B cell (primary cell): ENCODE data around the gene NEGR1. TPM values are rescaled to one million over a fixed set of nuclear protein-coding genes. Genes with fewer than 3 reads are reported as not detected.

ENCODE experiments used
- ATAC-seq: fragments of 200-7000 bp; cut with Tn5 transposase; one replicate; pipeline ENCODE4 v1.10.0; 2021; ENCODE audit warnings: low read depth, mild to moderate bottlenecking, moderate number of reproducible peaks, moderate library complexity
- CTCF ChIA-PET: fragments of 350-600 bp; sonication (Branson Sonifier 250); formaldehyde crosslinking; loops from one replicate; lab custom pipeline; 2021; ENCODE audit warnings: antibody characterized with exemption, inconsistent platforms; lab: Charles Lee
- POLR2A ChIA-PET: fragments of 350-600 bp; sonication (Branson Sonifier 250); formaldehyde crosslinking; loops from one replicate; lab custom pipeline; 2021; ENCODE audit warnings: antibody characterized with exemption; lab: Charles Lee
- DNase-seq: peaks from one replicate; pipeline ENCODE4 v3.0.0; 2013
- H2AFZ ChIP-seq: 2 replicates; pipeline ENCODE4 v1.6.1; 2012; ENCODE audit warnings: mild to moderate bottlenecking, low read depth, low read length; ENCODE audit not compliant: insufficient read depth, poor library complexity, severe bottlenecking
- H3K27ac ChIP-seq, 2 donors: 1 replicate in 1 of 2; 2 replicates in 1 of 2; pipeline ENCODE4 v1.5.1; 2012 to 2013; ENCODE audit warnings: low read length in 2 of 2, mild to moderate bottlenecking in 2 of 2, moderate library complexity in 1 of 2
- H3K27me3 ChIP-seq, 4 experiments: fragments of 200-600 bp in 1 of 4; sonication (generic) in 1 of 4; replicated peaks in 1 of 4; 1 replicate in 2 of 4; 2 replicates in 2 of 4; pipeline versions ENCODE4 v1.6.1 to v1.7.0; 2013 to 2016; ENCODE audit warnings: low read length in 3 of 4, mild to moderate bottlenecking in 2 of 4, mixed read lengths in 1 of 4, moderate library complexity in 1 of 4; ENCODE audit not compliant: insufficient read depth in 4 of 4, control insufficient read depth in 3 of 4; ENCODE audit errors: control extremely low read depth in 1 of 4
- H3K36me3 ChIP-seq, 2 experiments: replicated peaks in 1 of 2; 1 replicate in 1 of 2; 2 replicates in 1 of 2; pipeline versions ENCODE4 v1.6.1 to v1.7.1; 2013; ENCODE audit warnings: low read length in 1 of 2; ENCODE audit not compliant: insufficient read depth in 2 of 2, control insufficient read depth in 1 of 2; ENCODE audit errors: control extremely low read depth in 1 of 2, extremely low read depth in 1 of 2
- H3K4me1 ChIP-seq, 2 donors: fragments of 200-600 bp in 1 of 2; sonication (generic) in 1 of 2; 1 replicate in 1 of 2; 2 replicates in 1 of 2; pipeline versions ENCODE4 v1.5.1 to v1.6.1; 2013 to 2017; ENCODE audit warnings: low read length in 2 of 2; ENCODE audit not compliant: control insufficient read depth in 2 of 2, insufficient read depth in 2 of 2
- H3K4me2 ChIP-seq: replicated peaks from 2 replicates; pipeline ENCODE3; 2012; ENCODE audit warnings: mild to moderate bottlenecking, low read depth, low read length; ENCODE audit not compliant: poor library complexity, severe bottlenecking
- H3K4me3 ChIP-seq, 5 experiments: fragments of 200-600 bp in 1 of 5; sonication (generic) in 1 of 5; 1 replicate in 3 of 5; 2 replicates in 2 of 5; pipeline versions ENCODE4 v1.5.1 to v1.7.0; 2011 to 2016; ENCODE audit warnings: low read length in 4 of 5, mild to moderate bottlenecking in 4 of 5, low read depth in 2 of 5, control low read depth in 1 of 5, moderate library complexity in 1 of 5; ENCODE audit not compliant: insufficient read depth in 1 of 5; ENCODE audit errors: control extremely low read depth in 1 of 5, extremely low read depth in 1 of 5
- H3K79me2 ChIP-seq: fragments of 200-600 bp; sonication (generic); one replicate; pipeline ENCODE4 v1.6.0; 2016; ENCODE audit warnings: low read length; ENCODE audit not compliant: control insufficient read depth, insufficient read depth
- H3K9ac ChIP-seq: fragments of 200-600 bp; sonication (generic); 2 replicates; pipeline ENCODE4 v1.6.1; 2017; ENCODE audit warnings: mild to moderate bottlenecking, low read length, moderate library complexity
- H3K9me3 ChIP-seq, 3 donors: one replicate each; pipeline versions ENCODE4 v1.6.1 to v1.7.1; 2013; ENCODE audit warnings: low read length in 2 of 3; ENCODE audit not compliant: control insufficient read depth in 2 of 3, insufficient read depth in 1 of 3; ENCODE audit errors: control extremely low read depth in 1 of 3
- H4K20me1 ChIP-seq: 2 replicates; pipeline ENCODE4 v1.6.0; 2012; ENCODE audit warnings: mild to moderate bottlenecking, low read length; ENCODE audit not compliant: insufficient read depth, control insufficient read depth, poor library complexity, severe bottlenecking
- H3K27ac Mint-ChIP-seq: one replicate; pipeline ENCODE4 v1.8.0; 2021; ENCODE audit warnings: mixed read lengths
- H3K27me3 Mint-ChIP-seq: one replicate; pipeline ENCODE4 v1.8.0; 2021; ENCODE audit warnings: mixed read lengths
- H3K4me1 Mint-ChIP-seq: one replicate; pipeline ENCODE4 v1.8.0; 2021; ENCODE audit warnings: mixed read lengths
- H3K4me3 Mint-ChIP-seq: one replicate; pipeline ENCODE4 v1.8.0; 2021; ENCODE audit warnings: mixed read lengths
- H3K9me3 Mint-ChIP-seq: one replicate; pipeline ENCODE4 v1.8.0; 2022; ENCODE audit warnings: mixed read lengths; ENCODE audit not compliant: insufficient read depth
- EZH2 ChIP-seq: IDR thresholded peaks from 2 replicates; pipeline ENCODE4 v1.6.1; 2012; ENCODE audit warnings: borderline replicate concordance, low read depth, mild to moderate bottlenecking, moderate library complexity, low read length; ENCODE audit not compliant: insufficient read depth, poor library complexity, severe bottlenecking
- WGBS: methylation state at CpG from one replicate; pipeline ENCODE4 v1.1.5; 2013; ENCODE audit warnings: missing lambda C conversion rate; ENCODE audit not compliant: insufficient coverage; 5-methylcytosine and 5-hydroxymethylcytosine counted together
- intact Hi-C: fragments of 100-400 bp; cut with micrococcal nuclease; formaldehyde crosslinking; loops from one replicate; pipeline ENCODE4 v1.10.0; 2022
- polyA plus RNA-seq: library from polyadenylated mRNA; depleted of rRNA; stranded (reverse); fragments of >200 nt; gene quantifications from 2 replicates; pipeline ENCODE4 v1.2.3, GENCODE V29; 2012
- total RNA-seq, 2 donors: library from RNA; stranded (reverse); fragments of 120-200 nt in 1 of 2; gene quantifications; 1 replicate in 1 of 2; 2 replicates in 1 of 2; pipeline versions ENCODE4 v1.2.3 to v1.2.4, GENCODE V29; 2013 to 2022
- TF ChIP-seq, protein P1 (sequence below): fragments of 200-600 bp; IDR thresholded peaks from one replicate; pipeline ENCODE4 v1.8.0; 2022; ENCODE audit warnings: antibody characterized with exemption, mild to moderate bottlenecking

NEGR1 gene
- total and polyA plus RNA-seq, 2 donors (not counting 1 experiment from before 2014, with no cell fraction given), result 0.01 TPM; not detected in 1

GRCh38 chr1:72015006-72015405, 267.3 kb downstream of the NEGR1 start:
- TF ChIP-seq EZH2, result no peak
- TF ChIP-seq, protein P1, sequence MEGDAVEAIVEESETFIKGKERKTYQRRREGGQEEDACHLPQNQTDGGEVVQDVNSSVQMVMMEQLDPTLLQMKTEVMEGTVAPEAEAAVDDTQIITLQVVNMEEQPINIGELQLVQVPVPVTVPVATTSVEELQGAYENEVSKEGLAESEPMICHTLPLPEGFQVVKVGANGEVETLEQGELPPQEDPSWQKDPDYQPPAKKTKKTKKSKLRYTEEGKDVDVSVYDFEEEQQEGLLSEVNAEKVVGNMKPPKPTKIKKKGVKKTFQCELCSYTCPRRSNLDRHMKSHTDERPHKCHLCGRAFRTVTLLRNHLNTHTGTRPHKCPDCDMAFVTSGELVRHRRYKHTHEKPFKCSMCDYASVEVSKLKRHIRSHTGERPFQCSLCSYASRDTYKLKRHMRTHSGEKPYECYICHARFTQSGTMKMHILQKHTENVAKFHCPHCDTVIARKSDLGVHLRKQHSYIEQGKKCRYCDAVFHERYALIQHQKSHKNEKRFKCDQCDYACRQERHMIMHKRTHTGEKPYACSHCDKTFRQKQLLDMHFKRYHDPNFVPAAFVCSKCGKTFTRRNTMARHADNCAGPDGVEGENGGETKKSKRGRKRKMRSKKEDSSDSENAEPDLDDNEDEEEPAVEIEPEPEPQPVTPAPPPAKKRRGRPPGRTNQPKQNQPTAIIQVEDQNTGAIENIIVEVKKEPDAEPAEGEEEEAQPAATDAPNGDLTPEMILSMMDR, result no peak
- Histone ChIP-seq H3K4me2 (no peak overlapping the region), H3K36me3 (no peaks in the 10 kb centered on the region), H3K9ac (no peak overlapping the region), H3K27me3 (no peaks in the 10 kb centered on the region), H3K9me3 (no peaks in the 10 kb centered on the region), H3K79me2 (no peaks in the 10 kb centered on the region), H2AFZ (no peak overlapping the region), H3K4me3 (no peak overlapping the region), H4K20me1 (no peaks in the 10 kb centered on the region), H3K4me1 (no peaks in the 10 kb centered on the region), H3K27ac (no peak overlapping the region)
- H3K27me3 Mint-ChIP-seq, result no peaks in the 10 kb centered on the region
- POLR2A ChIA-PET, result no interaction called here
- no peak overlapping the region for H3K27ac Mint-ChIP-seq
- no peak for DNase-seq
- no CpG with 5 or more reads among the region's 1 CpG for WGBS
- H3K4me1 Mint-ChIP-seq, result no peaks in the 10 kb centered on the region
- ATAC-seq, result no peak
- H3K9me3 Mint-ChIP-seq, result no peaks in the 10 kb centered on the region
- no peak overlapping the region for H3K4me3 Mint-ChIP-seq
- intact Hi-C loops, result no loop called here
- CTCF ChIA-PET, result no interaction called here

DNA sequence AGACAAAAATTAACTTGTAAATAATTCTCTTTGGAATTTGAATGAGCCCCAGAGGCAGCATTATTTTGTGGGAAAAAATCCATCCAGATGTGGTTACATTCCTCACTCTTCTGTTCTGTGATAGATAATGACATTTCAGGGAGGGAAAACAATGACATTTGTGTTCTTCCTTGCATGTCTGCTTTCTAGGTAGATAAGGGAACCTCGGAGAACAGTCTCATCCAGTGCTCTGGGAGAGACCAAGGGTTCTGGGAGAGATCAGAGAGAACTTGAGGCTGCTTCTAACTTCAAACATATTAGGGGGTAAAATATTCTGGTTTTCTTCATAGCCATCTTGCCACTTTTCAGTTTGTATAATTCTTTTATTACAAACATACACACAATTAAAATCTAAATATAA, 269.2 kb downstream of the NEGR1 start:
- H3K9ac ChIP-seq, result no peak overlapping the region
- H3K4me1 ChIP-seq, result no peaks in the 10 kb centered on the region
- no peaks in the 10 kb centered on the region for H3K4me1 Mint-ChIP-seq
- no peak overlapping the region for H3K4me3 ChIP-seq
- H3K9me3 ChIP-seq, result no peaks in the 10 kb centered on the region
- no peak overlapping the region for H3K27ac Mint-ChIP-seq
- no peak for DNase-seq
- H3K27me3 ChIP-seq, result no peaks in the 10 kb centered on the region
- H3K27me3 Mint-ChIP-seq, result no peaks in the 10 kb centered on the region
- WGBS, result no CpG with 5 or more reads among the region's 1 CpG
- POLR2A ChIA-PET, result no interaction called here
- no peaks in the 10 kb centered on the region for H4K20me1 ChIP-seq
- TF ChIP-seq EZH2, result no peak
- TF ChIP-seq, protein P1, result no peak
- no peak overlapping the region for H2AFZ ChIP-seq
- ATAC-seq, result no peak
- CTCF ChIA-PET, result no interaction called here
- no peak overlapping the region for H3K4me2 ChIP-seq
- H3K79me2 ChIP-seq, result no peaks in the 10 kb centered on the region
- no peaks in the 10 kb centered on the region for H3K9me3 Mint-ChIP-seq
- intact Hi-C loops, result no loop called here
- H3K36me3 ChIP-seq, result no peaks in the 10 kb centered on the region
- H3K4me3 Mint-ChIP-seq, result no peak overlapping the region
- no peak overlapping the region for H3K27ac ChIP-seq
